ENCODE measurements around the gene LDB2.

The LDB2 gene

GRCh38 chr4:16480011-16480410, 418.4 kb downstream of the LDB2 start:
- no peak for TF ChIP-seq CREB1 (IDR thresholded peaks at IDR 0.05; ENCODE audit: low read depth)
- no peak for TF ChIP-seq TAF1 (IDR thresholded peaks at IDR 0.05; ENCODE audit: low read depth)
- no peak for TF ChIP-seq TEAD4 (IDR thresholded peaks at IDR 0.05)
- no peak for TF ChIP-seq RAD21 (IDR thresholded peaks at IDR 0.05; ENCODE audit: low read depth)
- no peak for TF ChIP-seq REST (IDR thresholded peaks at IDR 0.05; ENCODE audit: low read depth)
- TF ChIP-seq TCF12 (IDR thresholded peaks at IDR 0.05; ENCODE audit: low read depth): no peak
- TF ChIP-seq EGR1 (IDR thresholded peaks at IDR 0.05): no peak
- no peak for TF ChIP-seq USF1 (IDR thresholded peaks at IDR 0.05)
- TF ChIP-seq CEBPB (IDR thresholded peaks at IDR 0.05): no peak
- TF ChIP-seq ZBTB7A (IDR thresholded peaks at IDR 0.05; ENCODE audit: low read depth): no peak
- no peak for TF ChIP-seq EP300 (IDR thresholded peaks at IDR 0.05; ENCODE audit: borderline replicate concordance)
- no peak for TF ChIP-seq FOXM1 (IDR thresholded peaks at IDR 0.05; ENCODE audit: borderline replicate concordance, low read depth)
- TF ChIP-seq MAX (IDR thresholded peaks at IDR 0.05): no peak
- TF ChIP-seq YY1 (IDR thresholded peaks at IDR 0.05; ENCODE audit: low read depth): no peak
- TF ChIP-seq NFIC (IDR thresholded peaks at IDR 0.05): no peak

- TF ChIP-seq CREB1 (IDR thresholded peaks at IDR 0.05; ENCODE audit: low read depth) (no peak), CEBPB (IDR thresholded peaks at IDR 0.05) (no peak), RAD21 (IDR thresholded peaks at IDR 0.05; ENCODE audit: low read depth) (no peak), TAF1 (IDR thresholded peaks at IDR 0.05; ENCODE audit: low read depth) (no peak), EP300 (IDR thresholded peaks at IDR 0.05; ENCODE audit: borderline replicate concordance) (no peak), USF1 (IDR thresholded peaks at IDR 0.05) (no peak), ZBTB7A (IDR thresholded peaks at IDR 0.05; ENCODE audit: low read depth) (no peak), TCF12 (IDR thresholded peaks at IDR 0.05; ENCODE audit: low read depth) (no peak), MAX (IDR thresholded peaks at IDR 0.05) (no peak)
Observed at GRCh38 chr4:16472537-16472936, 425.9 kb downstream of the LDB2 start.

GRCh38 chr4:16467061-16467460, 431.4 kb downstream of the LDB2 start:
- TF ChIP-seq TEAD4 (IDR thresholded peaks at IDR 0.05) (no peak), FOXM1 (IDR thresholded peaks at IDR 0.05; ENCODE audit: borderline replicate concordance, low read depth) (no peak), ZBTB7A (IDR thresholded peaks at IDR 0.05; ENCODE audit: low read depth) (no peak), REST (IDR thresholded peaks at IDR 0.05; ENCODE audit: low read depth) (no peak), EP300 (IDR thresholded peaks at IDR 0.05; ENCODE audit: borderline replicate concordance) (no peak), TAF1 (IDR thresholded peaks at IDR 0.05; ENCODE audit: low read depth) (no peak), YY1 (IDR thresholded peaks at IDR 0.05; ENCODE audit: low read depth) (no peak), MAX (IDR thresholded peaks at IDR 0.05) (no peak), EGR1 (IDR thresholded peaks at IDR 0.05) (no peak), USF1 (IDR thresholded peaks at IDR 0.05) (no peak), RAD21 (IDR thresholded peaks at IDR 0.05; ENCODE audit: low read depth) (no peak), CREB1 (IDR thresholded peaks at IDR 0.05; ENCODE audit: low read depth) (no peak)

- TF ChIP-seq REST (IDR thresholded peaks at IDR 0.05; ENCODE audit: low read depth) (no peak), USF1 (IDR thresholded peaks at IDR 0.05) (no peak), EP300 (IDR thresholded peaks at IDR 0.05; ENCODE audit: borderline replicate concordance) (no peak), TCF12 (IDR thresholded peaks at IDR 0.05; ENCODE audit: low read depth) (no peak), FOXM1 (IDR thresholded peaks at IDR 0.05; ENCODE audit: borderline replicate concordance, low read depth) (no peak)
Observed at GRCh38 chr4:16466581-16466980, 431.9 kb downstream of the LDB2 start.
